ENCODE measurements around the gene CPEB4.

CPEB4 gene

GRCh38 chr5:173974688-173975239, 86.6 kb downstream of the CPEB4 start:
- DNase-seq (ENCODE audit: low spot score), result no peak

- no peak for DNase-seq (ENCODE audit: low spot score)
Observed at GRCh38 chr5:173981185-173981761, 93.1 kb downstream of the CPEB4 start.

GRCh38 chr5:173984218-173984617, 96.1 kb downstream of the CPEB4 start:
- no peak for DNase-seq (ENCODE audit: low spot score)

GRCh38 chr5:173988554-173989431, 100.6 kb downstream of the CPEB4 start, which contains the start of gene C5orf47:
Gene C5orf47 (plus strand): TSS chr5:173989170. CDS start chr5:173989264, 94 bp downstream.
- no peak for DNase-seq (ENCODE audit: low spot score)

GRCh38 chr5:173989432-173990082, 101.4 kb downstream of the CPEB4 start:
- no peak for DNase-seq (ENCODE audit: low spot score)

GRCh38 chr5:173997331-173997730, 109.2 kb downstream of the CPEB4 start:
- DNase-seq (ENCODE audit: low spot score), result no peak

- DNase-seq (ENCODE audit: low spot score), result no peak
Observed at GRCh38 chr5:173998531-173998930, 110.4 kb downstream of the CPEB4 start.

- no peak for DNase-seq (ENCODE audit: low spot score)
Observed at GRCh38 chr5:174000076-174000475, 111.9 kb downstream of the CPEB4 start.

GRCh38 chr5:174003795-174004194, 115.6 kb downstream of the CPEB4 start:
- no peak for DNase-seq (ENCODE audit: low spot score)

GRCh38 chr5:174008922-174009321, 120.8 kb downstream of the CPEB4 start:
- DNase-seq (ENCODE audit: low spot score), result no peak

GRCh38 chr5:174010365-174010764, 122.2 kb downstream of the CPEB4 start:
- DNase-seq (ENCODE audit: low spot score), result no peak

- DNase-seq (ENCODE audit: low spot score), result no peak
Observed at GRCh38 chr5:174011441-174011840, 123.3 kb downstream of the CPEB4 start.

Data from CD4-positive, alpha-beta T cell treated with Interleukin-6 at 100 ng/mL for 8 hours (primary cell).